Upper lobe of left lung (tissue), 6 donors: Measurements from ENCODE around the gene RCOR2. TPM values are rescaled to one million over a fixed set of nuclear protein-coding genes. Genes with fewer than 3 reads are reported as not detected.
A peak's percentile ranks its signal among the peaks of the same experiment; 100 is the strongest.

ENCODE experiments used
- ATAC-seq, 2 donors: fragments of 200-7000 bp; cut with Tn5 transposase; one replicate each; pipeline ENCODE4 v1.9.1; 2022; ENCODE audit warnings: mild to moderate bottlenecking in 2 of 2, moderate library complexity in 2 of 2; ENCODE audit not compliant: low FRiP score in 2 of 2
- DNase-seq, 2 donors: peaks; one replicate each; pipeline ENCODE4 v3.0.0-alpha.2; 2019 to 2020
- H3K27ac ChIP-seq, 4 donors: fragments of 200-600 bp; sonication (generic); one replicate each; pipeline ENCODE4 v1.5.1; 2016 to 2019
- H3K27me3 ChIP-seq, 4 donors: fragments of 200-600 bp; sonication (generic); one replicate each; pipeline ENCODE4 v1.5.1; 2017 to 2019
- H3K36me3 ChIP-seq, 4 donors: fragments of 200-600 bp; sonication (generic); one replicate each; pipeline ENCODE4 v1.5.1; 2016 to 2019
- H3K4me1 ChIP-seq, 4 donors: fragments of 200-600 bp; sonication (generic); one replicate each; pipeline ENCODE4 v1.5.1; 2018 to 2019
- H3K4me3 ChIP-seq, 4 donors: fragments of 200-600 bp; sonication (generic); one replicate each; pipeline ENCODE4 v1.5.1; 2017 to 2019; ENCODE audit warnings: mild to moderate bottlenecking in 2 of 4, moderate library complexity in 1 of 4
- H3K9me3 ChIP-seq, 4 donors: fragments of 200-600 bp; sonication (generic); one replicate each; pipeline ENCODE4 v1.5.1; 2018 to 2019
- EP300 ChIP-seq, 4 donors: sonication (generic); formaldehyde crosslinking; IDR thresholded peaks; one replicate each; pipeline ENCODE4 v1.5.1; 2017; ENCODE audit warnings: antibody characterized with exemption in 4 of 4, control low read depth in 2 of 4
- POLR2A ChIP-seq, 4 donors: fragments of 450-650 bp; IDR thresholded peaks; one replicate each; pipeline ENCODE4 v1.5.1; 2016 to 2017; ENCODE audit warnings: antibody characterized with exemption in 4 of 4, mild to moderate bottlenecking in 2 of 4
- POLR2AphosphoS5 ChIP-seq, 2 donors: sonication (generic); formaldehyde crosslinking; IDR thresholded peaks; one replicate each; pipeline ENCODE4 v1.5.1; 2017; ENCODE audit warnings: antibody characterized with exemption in 2 of 2
- WGBS, 2 donors: methylation state at CpG; one replicate each; pipeline ENCODE4 v1.1.5; 2017 to 2018; 5-methylcytosine and 5-hydroxymethylcytosine counted together
- total RNA-seq, 6 donors: library from RNA; depleted of rRNA in 4 of 6; stranded (reverse); fragments of >200 nt in 4 of 6; gene quantifications; one replicate each; pipeline versions ENCODE4 v1.1.0 to v1.2.1, GENCODE V29; 2016 to 2021
- TF ChIP-seq, protein P1 (sequence below), 6 experiments: fragments of 450-650 bp in 4 of 6; fragments of 200-600 bp in 2 of 6; sonication (generic) in 2 of 6; IDR thresholded peaks; one replicate each; pipeline ENCODE4 v1.5.1; 2016 to 2019; ENCODE audit warnings: antibody characterized with exemption in 6 of 6
- donor health status: DM: no; HTN: no; CAD: no; lungs with moderate emphysema.
- donor health status: DM: no; HTN: yes; CAD: no; lungs with severe emphysema.

RCOR2 gene
- total RNA-seq, 6 donors from 2014 or later: 0.14 to 0.40 TPM; not detected in 4

DNA sequence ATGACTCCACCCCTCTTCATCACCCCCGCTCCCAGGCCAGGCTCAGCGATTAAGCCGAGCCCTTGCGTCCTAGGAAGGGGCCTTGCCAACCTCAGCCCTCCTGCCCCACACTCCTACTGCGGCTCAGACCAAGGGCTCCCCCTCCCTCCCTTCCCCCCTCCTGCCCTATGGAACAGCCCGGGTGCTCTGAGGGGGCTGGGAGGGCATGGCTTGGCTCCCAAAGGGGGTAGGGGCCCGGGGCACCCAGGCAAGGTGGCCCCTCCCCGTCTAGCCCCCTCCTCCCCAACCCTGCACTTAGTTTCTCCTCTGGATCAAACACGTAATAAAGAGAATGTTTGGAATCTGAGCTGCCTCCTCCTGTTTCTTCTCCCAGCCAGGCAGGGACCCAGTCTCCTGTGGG lies 6.3 kb downstream of the RCOR2 start:
- no peak overlapping the region for H3K4me3 ChIP-seq
- H3K36me3 ChIP-seq: peaks cover 14 to 59% (median 44%) of the 10 kb centered on the region in 4 donors
- H3K9me3 ChIP-seq: no peaks in the 10 kb centered on the region
- ATAC-seq (no peak), DNase-seq (no peak)
- TF ChIP-seq, protein P1, sequence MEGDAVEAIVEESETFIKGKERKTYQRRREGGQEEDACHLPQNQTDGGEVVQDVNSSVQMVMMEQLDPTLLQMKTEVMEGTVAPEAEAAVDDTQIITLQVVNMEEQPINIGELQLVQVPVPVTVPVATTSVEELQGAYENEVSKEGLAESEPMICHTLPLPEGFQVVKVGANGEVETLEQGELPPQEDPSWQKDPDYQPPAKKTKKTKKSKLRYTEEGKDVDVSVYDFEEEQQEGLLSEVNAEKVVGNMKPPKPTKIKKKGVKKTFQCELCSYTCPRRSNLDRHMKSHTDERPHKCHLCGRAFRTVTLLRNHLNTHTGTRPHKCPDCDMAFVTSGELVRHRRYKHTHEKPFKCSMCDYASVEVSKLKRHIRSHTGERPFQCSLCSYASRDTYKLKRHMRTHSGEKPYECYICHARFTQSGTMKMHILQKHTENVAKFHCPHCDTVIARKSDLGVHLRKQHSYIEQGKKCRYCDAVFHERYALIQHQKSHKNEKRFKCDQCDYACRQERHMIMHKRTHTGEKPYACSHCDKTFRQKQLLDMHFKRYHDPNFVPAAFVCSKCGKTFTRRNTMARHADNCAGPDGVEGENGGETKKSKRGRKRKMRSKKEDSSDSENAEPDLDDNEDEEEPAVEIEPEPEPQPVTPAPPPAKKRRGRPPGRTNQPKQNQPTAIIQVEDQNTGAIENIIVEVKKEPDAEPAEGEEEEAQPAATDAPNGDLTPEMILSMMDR (IDR thresholded peaks at IDR 0.05): no peak
- TF ChIP-seq EP300 (IDR thresholded peaks at IDR 0.05) (no peak), POLR2A (IDR thresholded peaks at IDR 0.05) (no peak), POLR2AphosphoS5 (IDR thresholded peaks at IDR 0.05) (no peak)
- no peak overlapping the region for H3K27ac ChIP-seq
- 75 to 79% methylated on average over 6 to 9 of the region's 9 CpGs for WGBS, 2 donors
- peaks cover 0 to under 1% (median 0%) of the 10 kb centered on the region in 4 donors for H3K27me3 ChIP-seq
- H3K4me1 ChIP-seq: peaks cover 0 to 15% (median 8%) of the 10 kb centered on the region in 4 donors

DNA sequence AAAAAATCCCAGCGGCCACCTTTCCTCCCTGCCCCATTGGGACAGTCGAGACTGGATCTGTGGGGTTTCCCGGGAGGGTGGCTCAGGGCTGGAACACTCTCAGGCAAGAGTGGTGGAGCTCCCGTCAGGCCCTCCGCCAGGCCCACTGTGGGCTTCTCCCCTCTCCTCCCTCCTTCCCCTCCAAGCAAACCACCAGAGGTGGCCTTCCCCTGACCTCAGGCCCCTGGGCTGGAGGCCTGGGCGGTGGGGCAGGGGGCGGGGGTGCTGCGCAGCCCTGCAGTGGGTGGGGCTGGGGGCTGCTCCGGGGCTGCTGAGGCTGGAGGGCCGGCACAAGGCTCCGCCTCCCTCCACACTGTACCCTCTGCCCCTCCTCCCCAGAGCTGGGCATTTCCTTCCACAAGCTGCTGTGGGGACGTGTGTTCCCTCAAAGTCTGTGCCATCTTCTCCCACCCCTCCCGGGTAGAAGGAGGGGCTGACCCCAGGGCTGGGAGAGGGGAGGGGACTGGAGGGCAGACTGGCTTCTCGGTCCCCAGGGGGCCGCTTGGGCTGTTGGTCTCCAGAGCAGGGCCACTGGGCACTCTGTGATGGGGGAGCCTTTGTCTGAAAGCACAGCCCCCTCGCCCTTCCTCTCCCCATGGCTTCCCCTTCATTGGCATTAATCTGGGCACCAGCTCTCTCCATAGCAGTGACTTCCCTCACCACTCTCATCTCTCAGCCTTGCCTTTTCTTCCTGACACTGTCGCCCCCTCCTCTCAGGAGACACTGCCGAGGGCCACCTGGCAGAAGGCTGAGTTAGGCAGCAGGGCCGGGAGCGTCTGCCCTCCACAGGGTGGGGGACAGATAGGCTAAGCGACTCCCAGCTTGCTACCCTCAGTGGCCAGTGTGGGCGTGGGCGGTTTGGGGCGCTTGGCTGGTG lies 7.1 kb downstream of the RCOR2 start:
- Histone ChIP-seq H3K27me3 (no peaks in the 10 kb centered on the region), H3K4me1 (peaks cover 0 to 7% (median 3%) of the 10 kb centered on the region in 4 donors), H3K4me3 (no peak overlapping the region), H3K36me3 (peaks cover 16 to 67% (median 52%) of the 10 kb centered on the region in 4 donors), H3K9me3 (no peaks in the 10 kb centered on the region), H3K27ac (peak overlapping the region in 1 of 4 donors; percentile 19)
- DNase-seq (peak in 1 of 2 donors; percentile 62), ATAC-seq (no peak)
- TF ChIP-seq, protein P1 (IDR thresholded peaks at IDR 0.05): no peak
- TF ChIP-seq EP300 (IDR thresholded peaks at IDR 0.05) (no peak), POLR2A (IDR thresholded peaks at IDR 0.05) (no peak)
- WGBS, 2 donors: 76 to 80% methylated on average over 15 to 19 of the region's 24 CpGs

DNA sequence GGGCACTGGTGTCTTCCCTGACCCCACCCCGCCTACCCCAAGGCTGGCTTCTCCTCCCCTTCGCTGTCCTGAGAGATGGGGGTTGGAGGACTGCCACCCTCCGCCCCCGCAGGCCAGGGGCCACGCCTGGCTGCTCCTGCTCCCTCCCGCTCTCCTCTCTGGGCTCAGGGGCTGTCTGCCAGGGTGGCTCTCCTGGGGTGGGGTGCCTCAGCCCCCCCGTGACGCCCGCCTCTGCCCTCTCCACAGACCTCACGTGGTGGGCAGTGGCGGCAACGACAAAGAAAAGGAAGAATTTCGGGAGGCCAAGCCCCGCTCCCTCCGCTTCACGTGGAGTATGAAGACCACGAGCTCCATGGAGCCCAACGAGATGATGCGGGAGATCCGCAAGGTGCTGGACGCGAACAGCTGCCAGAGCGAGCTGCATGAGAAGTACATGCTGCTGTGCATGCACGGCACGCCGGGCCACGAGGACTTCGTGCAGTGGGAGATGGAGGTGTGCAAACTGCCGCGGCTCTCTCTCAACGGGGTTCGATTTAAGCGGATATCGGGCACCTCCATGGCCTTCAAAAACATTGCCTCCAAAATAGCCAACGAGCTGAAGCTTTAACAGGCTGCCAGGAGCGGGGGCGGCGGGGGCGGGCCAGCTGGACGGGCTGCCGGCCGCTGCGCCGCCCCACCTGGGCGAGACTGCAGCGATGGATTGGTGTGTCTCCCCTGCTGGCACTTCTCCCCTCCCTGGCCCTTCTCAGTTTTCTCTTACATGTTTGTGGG lies 8.1 kb downstream of the RCOR2 start:
- Histone ChIP-seq H3K36me3 (peaks cover 26 to 78% (median 62%) of the 10 kb centered on the region in 4 donors), H3K4me1 (peaks cover 0 to 7% (median 3%) of the 10 kb centered on the region in 4 donors), H3K4me3 (no peak overlapping the region), H3K27me3 (no peaks in the 10 kb centered on the region), H3K9me3 (no peaks in the 10 kb centered on the region), H3K27ac (no peak overlapping the region)
- DNase-seq (no peak), ATAC-seq (peak in 1 of 2 donors; percentile 68)
- WGBS, 2 donors: 81 to 85% methylated on average over 35 to 46 of the region's 46 CpGs
- TF ChIP-seq EP300 (IDR thresholded peaks at IDR 0.05) (no peak), POLR2AphosphoS5 (IDR thresholded peaks at IDR 0.05) (no peak)

DNA sequence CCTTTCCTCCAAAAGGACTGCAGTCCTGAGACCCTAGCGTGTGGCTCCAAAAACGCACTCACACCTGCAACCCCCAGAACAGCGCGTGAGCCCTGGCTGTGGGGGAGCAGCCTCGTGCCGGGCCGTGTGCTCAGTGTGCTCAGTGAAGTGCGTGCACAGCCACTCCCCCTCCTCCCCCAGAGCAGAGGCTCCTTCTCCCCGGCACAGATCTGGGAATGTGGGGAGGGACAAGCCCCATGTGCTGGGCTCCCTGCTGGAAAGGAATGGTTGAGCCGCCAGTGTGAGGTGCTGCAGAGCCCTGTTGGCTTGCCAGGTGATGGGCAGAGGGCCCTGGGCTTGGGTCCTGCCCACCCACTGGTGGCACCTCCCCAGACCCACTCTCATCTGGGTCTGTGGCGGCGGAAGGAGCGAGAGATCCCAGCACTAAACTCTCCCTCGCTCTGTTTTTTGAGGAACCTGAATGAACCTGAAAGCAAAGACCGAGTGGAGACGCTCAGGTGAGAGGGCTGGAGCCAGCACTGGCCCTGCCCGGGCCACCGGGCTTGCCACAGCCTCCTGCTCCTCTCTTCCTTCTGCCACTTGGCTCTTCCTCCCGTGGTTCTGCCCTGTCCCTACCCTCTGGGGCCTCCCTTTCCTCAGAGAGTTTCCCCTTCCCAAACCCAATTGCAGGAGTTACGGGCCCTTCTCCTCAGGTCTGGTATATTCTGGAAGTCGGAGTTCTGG lies 9.0 kb downstream of the RCOR2 start:
- ATAC-seq: no peak
- TF ChIP-seq POLR2A (IDR thresholded peaks at IDR 0.05): no peak
- TF ChIP-seq EP300 (IDR thresholded peaks at IDR 0.05): no peak
- TF ChIP-seq POLR2AphosphoS5 (IDR thresholded peaks at IDR 0.05): no peak
- TF ChIP-seq, protein P1 (IDR thresholded peaks at IDR 0.05): no peak
- Histone ChIP-seq H3K36me3 (peaks cover 35 to 86% (median 71%) of the 10 kb centered on the region in 4 donors), H3K9me3 (no peaks in the 10 kb centered on the region), H3K4me3 (no peak overlapping the region), H3K4me1 (peaks cover 0 to 7% (median 3%) of the 10 kb centered on the region in 4 donors), H3K27ac (no peak overlapping the region), H3K27me3 (no peaks in the 10 kb centered on the region)
- WGBS, 2 donors: 88 to 92% methylated on average over 19 to 21 of the region's 21 CpGs
- no peak for DNase-seq
